SU-DHL-6 (cell line): Measurements from ENCODE around the gene IL1RL1.

Experiments
- H2AFZ ChIP-seq: fragments of 200-600 bp; sonication (generic); 2 replicates; pipeline ENCODE4 v1.6.1; 2014; ENCODE audit warnings: low read depth, mild to moderate bottlenecking, moderate library complexity, mixed read lengths, antibody characterized with exemption, low read length; ENCODE audit not compliant: severe bottlenecking
- H3F3A ChIP-seq: fragments of 200-600 bp; shearing (Covaris generic); 2 replicates; pipeline ENCODE4 v1.6.0; 2016; ENCODE audit warnings: antibody characterized with exemption, mild to moderate bottlenecking; ENCODE audit not compliant: insufficient read depth
- H3K27ac ChIP-seq: fragments of 200-600 bp; sonication (generic); 2 replicates; pipeline ENCODE4 v1.5.1; 2016; ENCODE audit warnings: low read depth, mild to moderate bottlenecking, low read length, moderate library complexity, mixed read lengths
- H3K27me3 ChIP-seq: fragments of 200-600 bp; sonication (generic), shearing (Covaris generic); 2 replicates; pipeline ENCODE4 v1.6.0; 2014; ENCODE audit warnings: mild to moderate bottlenecking, low read length
- H3K36me3 ChIP-seq: fragments of 200-600 bp; sonication (generic); 2 replicates; pipeline ENCODE4 v1.6.1; 2014; ENCODE audit warnings: mild to moderate bottlenecking, low read length, mixed read lengths
- H3K4me2 ChIP-seq: fragments of 300-600, 200-600 bp; shearing (Covaris generic), sonication (generic); 2 replicates; pipeline ENCODE4 v1.6.0; 2014; ENCODE audit warnings: low read length, low read depth, mild to moderate bottlenecking; ENCODE audit not compliant: poor library complexity, severe bottlenecking
- H3K4me3 ChIP-seq: fragments of 200-600 bp; sonication (generic); 2 replicates; pipeline ENCODE4 v1.5.1; 2014; ENCODE audit warnings: antibody characterized with exemption, low read length, mild to moderate bottlenecking, mixed read lengths; ENCODE audit not compliant: insufficient read depth, poor library complexity, severe bottlenecking
- H3K79me2 ChIP-seq: fragments of 200-600 bp; sonication (generic); 2 replicates; pipeline ENCODE4 v1.6.1; 2014; ENCODE audit warnings: mild to moderate bottlenecking, low read length, moderate library complexity; ENCODE audit not compliant: insufficient read depth
- H3K9ac ChIP-seq: fragments of 200-600 bp; sonication (generic); 2 replicates; pipeline ENCODE4 v1.7.0; 2014; ENCODE audit warnings: mild to moderate bottlenecking, low read length
- H3K9me2 ChIP-seq: fragments of 200-600 bp; sonication (generic); replicated peaks from 2 replicates; pipeline ENCODE4 v1.6.1; 2014; ENCODE audit warnings: low read length; ENCODE audit not compliant: insufficient read depth
- H3K9me3 ChIP-seq: fragments of 200-600 bp; sonication (generic); 2 replicates; pipeline ENCODE4 v1.6.1; 2014; ENCODE audit warnings: low read length, mixed read lengths; ENCODE audit not compliant: insufficient read depth
- H4K20me1 ChIP-seq: fragments of 200-600 bp; sonication (generic); 2 replicates; pipeline ENCODE4 v1.6.1; 2014; ENCODE audit warnings: low read depth, mild to moderate bottlenecking, antibody characterized with exemption, low read length, moderate library complexity, mixed read lengths
- EZH2phosphoT487 ChIP-seq: fragments of 200-600 bp; sonication (generic), shearing (Covaris generic); conservative IDR thresholded peaks from 2 replicates; pipeline ENCODE4 v1.6.1; 2018; ENCODE audit warnings: mild to moderate bottlenecking, antibody characterized with exemption, low read length, moderate library complexity, mixed read lengths
- TF ChIP-seq, protein P1 (sequence below): fragments of 200-600 bp; sonication (generic); IDR thresholded peaks from one replicate; pipeline ENCODE4 v1.5.1; 2017; ENCODE audit warnings: antibody characterized with exemption, mild to moderate bottlenecking, low read length, moderate library complexity; ENCODE audit not compliant: insufficient read depth, poor library complexity, severe bottlenecking

Gene IL1RL1

DNA sequence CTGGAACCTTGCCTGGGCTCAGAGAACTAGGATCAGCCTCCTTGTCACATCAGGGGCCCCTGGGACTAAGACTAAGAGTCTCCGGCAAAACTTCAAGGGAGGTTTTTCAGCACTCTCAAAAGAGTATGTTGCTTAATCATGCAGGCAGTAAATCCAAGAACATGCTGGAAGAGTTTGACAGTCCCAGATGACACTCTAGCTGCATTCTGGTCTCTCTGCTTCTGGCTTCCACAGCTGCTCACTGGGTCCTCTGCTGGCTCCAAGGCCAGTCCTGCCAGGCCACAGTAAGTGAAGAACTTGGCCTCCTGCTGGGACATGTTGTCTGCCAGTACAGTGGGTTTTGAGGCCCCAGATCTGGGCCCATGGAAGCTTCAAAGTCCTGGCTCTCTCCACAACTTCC is 45.2 kb upstream of the IL1RL1 start:
- Histone ChIP-seq H3K4me2 (no peak overlapping the region), H3K4me3 (no peak overlapping the region), H3K9me2 (no peaks in the 10 kb centered on the region), H4K20me1 (no peaks in the 10 kb centered on the region), H2AFZ (no peak overlapping the region), H3K9me3 (no peaks in the 10 kb centered on the region), H3K9ac (no peak overlapping the region), H3K79me2 (no peaks in the 10 kb centered on the region), H3K27ac (no peak overlapping the region), H3K27me3 (no peaks in the 10 kb centered on the region), H3K36me3 (no peaks in the 10 kb centered on the region), H3F3A (no peaks in the 10 kb centered on the region)
- TF ChIP-seq, protein P1, sequence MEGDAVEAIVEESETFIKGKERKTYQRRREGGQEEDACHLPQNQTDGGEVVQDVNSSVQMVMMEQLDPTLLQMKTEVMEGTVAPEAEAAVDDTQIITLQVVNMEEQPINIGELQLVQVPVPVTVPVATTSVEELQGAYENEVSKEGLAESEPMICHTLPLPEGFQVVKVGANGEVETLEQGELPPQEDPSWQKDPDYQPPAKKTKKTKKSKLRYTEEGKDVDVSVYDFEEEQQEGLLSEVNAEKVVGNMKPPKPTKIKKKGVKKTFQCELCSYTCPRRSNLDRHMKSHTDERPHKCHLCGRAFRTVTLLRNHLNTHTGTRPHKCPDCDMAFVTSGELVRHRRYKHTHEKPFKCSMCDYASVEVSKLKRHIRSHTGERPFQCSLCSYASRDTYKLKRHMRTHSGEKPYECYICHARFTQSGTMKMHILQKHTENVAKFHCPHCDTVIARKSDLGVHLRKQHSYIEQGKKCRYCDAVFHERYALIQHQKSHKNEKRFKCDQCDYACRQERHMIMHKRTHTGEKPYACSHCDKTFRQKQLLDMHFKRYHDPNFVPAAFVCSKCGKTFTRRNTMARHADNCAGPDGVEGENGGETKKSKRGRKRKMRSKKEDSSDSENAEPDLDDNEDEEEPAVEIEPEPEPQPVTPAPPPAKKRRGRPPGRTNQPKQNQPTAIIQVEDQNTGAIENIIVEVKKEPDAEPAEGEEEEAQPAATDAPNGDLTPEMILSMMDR = no peak
- no peak for TF ChIP-seq EZH2phosphoT487

DNA sequence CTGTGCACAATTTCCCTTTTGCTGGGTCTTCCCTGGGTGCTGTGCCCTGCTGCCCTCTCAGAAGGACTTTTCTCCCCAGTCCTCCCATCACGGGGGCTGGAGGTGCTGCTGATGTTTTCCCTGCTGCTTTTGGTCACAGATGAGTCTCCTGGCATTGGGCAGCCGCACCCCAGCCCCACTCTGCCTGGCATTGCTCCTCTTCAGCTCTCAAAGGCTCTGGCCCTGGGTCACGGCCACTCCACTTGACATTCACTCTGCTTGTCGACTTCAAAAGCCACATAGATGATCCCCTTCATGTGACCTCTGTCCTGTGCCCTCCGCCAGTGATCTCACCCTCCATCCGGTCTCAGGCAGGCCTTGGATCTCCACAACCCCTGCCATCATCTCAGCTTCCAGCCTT is 43.6 kb upstream of the IL1RL1 start:
- Histone ChIP-seq H3K9me3 (no peaks in the 10 kb centered on the region), H3K27ac (no peak overlapping the region), H3F3A (no peaks in the 10 kb centered on the region), H4K20me1 (no peaks in the 10 kb centered on the region), H3K27me3 (no peaks in the 10 kb centered on the region), H3K36me3 (no peaks in the 10 kb centered on the region), H2AFZ (no peak overlapping the region), H3K9me2 (no peaks in the 10 kb centered on the region), H3K9ac (no peak overlapping the region), H3K4me3 (no peak overlapping the region), H3K4me2 (no peak overlapping the region), H3K79me2 (no peaks in the 10 kb centered on the region)
- TF ChIP-seq, protein P1 = no peak
- no peak for TF ChIP-seq EZH2phosphoT487

DNA sequence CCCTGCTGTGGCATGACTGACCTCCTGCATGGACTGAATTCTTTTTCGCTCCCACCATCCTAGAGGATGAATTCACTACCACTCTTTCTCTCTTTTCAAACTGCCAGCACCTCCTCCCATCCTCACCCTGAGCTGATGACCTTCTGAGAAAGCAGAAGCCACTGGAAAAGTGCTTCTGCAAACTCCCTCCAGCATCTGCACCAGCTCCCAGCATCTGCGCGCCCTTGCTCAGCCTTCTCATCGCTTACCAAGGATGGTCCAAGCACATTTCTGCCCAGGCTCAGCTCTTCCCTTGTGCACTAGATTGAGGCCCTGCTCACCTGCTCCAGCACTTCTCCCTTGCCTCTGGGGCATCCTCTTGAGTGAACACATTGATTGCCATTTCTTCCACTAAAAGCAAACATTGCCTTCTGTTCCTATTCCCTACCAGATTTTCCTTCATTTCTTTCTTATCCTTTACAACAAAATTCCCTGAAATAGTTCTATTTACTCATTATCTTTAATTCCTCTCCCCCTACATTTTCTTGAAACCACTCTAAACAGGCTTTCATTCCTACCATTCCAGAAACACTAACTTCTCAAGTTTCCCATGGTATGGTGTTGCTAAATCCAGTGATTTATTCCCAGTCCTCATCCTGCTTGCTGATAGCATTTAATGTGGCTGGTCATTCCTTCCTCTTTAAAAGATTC is 42.7 kb upstream of the IL1RL1 start:
- Histone ChIP-seq H3K27me3 (no peaks in the 10 kb centered on the region), H3K4me2 (no peak overlapping the region), H3K36me3 (no peaks in the 10 kb centered on the region), H2AFZ (no peak overlapping the region), H4K20me1 (no peaks in the 10 kb centered on the region), H3K9ac (no peak overlapping the region), H3K27ac (no peak overlapping the region), H3K4me3 (no peak overlapping the region), H3F3A (no peaks in the 10 kb centered on the region), H3K9me2 (no peaks in the 10 kb centered on the region), H3K9me3 (no peaks in the 10 kb centered on the region), H3K79me2 (no peaks in the 10 kb centered on the region)
- TF ChIP-seq EZH2phosphoT487 = no peak
- TF ChIP-seq, protein P1 = no peak
